K562 (cell line): ENCODE data around the gene SDS. TPM values are rescaled to one million over a fixed set of nuclear protein-coding genes. Genes with fewer than 3 reads are reported as not detected.

Experiments used
- ATAC-seq: fragments of 200-7000 bp; cut with Tn5 transposase; 3 replicates; pipeline ENCODE4 v1.9.1; 2020; ENCODE audit warnings: moderate library complexity
- BruUV-seq: library from RNA; stranded (reverse); fragments of 400-500 nt; replicated peaks from 2 replicates; lab custom pipeline; 2021; lab: Mats Ljungman, UMichigan
- CTCF ChIA-PET: fragments of 300-600 bp; formaldehyde crosslinking; extraction: SDS; loops from one replicate; lab custom pipeline; 2021; ENCODE audit warnings: low intra/inter-chr PET ratio; lab: Yijun Ruan, JAX
- POLR2A ChIA-PET: fragments of 300-600, 350-650 bp; sonication (Branson Sonifier 250); formaldehyde crosslinking; extraction: SDS; loops from one replicate; lab custom pipeline; 2021; ENCODE audit warnings: antibody characterized with exemption, inconsistent platforms; lab: Yijun Ruan, JAX
- DNase-seq, 4 experiments: peaks; one replicate each; pipeline versions ENCODE4 v3.0.0 to v3.0.0-alpha.2; 2011 to 2018; ENCODE audit warnings: low spot score in 3 of 4, mixed read lengths in 3 of 4; ENCODE audit errors: extremely low read depth in 1 of 4
- FAIRE-seq: peaks from 2 replicates; lab custom pipeline; 2011; peaks lifted over from hg19 to GRCh38; lab: Jason Lieb, UNC
- H2AFZ ChIP-seq: 2 replicates; pipeline ENCODE4 v1.6.0; 2011; ENCODE audit warnings: low read depth, low read length, control low read depth, inconsistent platforms
- H3K27ac ChIP-seq: fragments of 200-600 bp; 3 replicates; pipeline ENCODE4 v1.8.0; 2011; ENCODE audit warnings: low read depth, mild to moderate bottlenecking, control low read depth, inconsistent platforms, low read length, moderate library complexity, mixed read lengths; ENCODE audit errors: extremely low read depth
- H3K27me3 ChIP-seq, 2 experiments: fragments of 300-600 bp in 1 of 2; 2 replicates in 1 of 2; 3 replicates in 1 of 2; pipeline versions ENCODE4 v1.6.0 to v1.8.0; 2011; ENCODE audit warnings: inconsistent platforms in 2 of 2, low read length in 2 of 2, mild to moderate bottlenecking in 1 of 2, mixed read lengths in 1 of 2, moderate library complexity in 1 of 2; ENCODE audit not compliant: control insufficient read depth in 2 of 2, insufficient read depth in 2 of 2
- H3K36me3 ChIP-seq: fragments of 300-600 bp; 3 replicates; pipeline ENCODE4 v1.8.0; 2011; ENCODE audit warnings: mild to moderate bottlenecking, low read length, inconsistent platforms; ENCODE audit not compliant: control insufficient read depth, insufficient read depth
- H3K4me1 ChIP-seq, 2 experiments: fragments of 200-600 bp in 1 of 2; replicated peaks in 1 of 2; 2 replicates in 1 of 2; 3 replicates in 1 of 2; pipeline versions ENCODE4 v1.5.1 to v1.8.0; 2011; ENCODE audit warnings: inconsistent platforms in 2 of 2, low read length in 2 of 2, mild to moderate bottlenecking in 1 of 2, mixed read lengths in 1 of 2, moderate library complexity in 1 of 2; ENCODE audit not compliant: control insufficient read depth in 2 of 2, insufficient read depth in 2 of 2
- H3K4me2 ChIP-seq: 2 replicates; pipeline ENCODE4 v1.6.1; 2011; ENCODE audit warnings: low read length, control low read depth, inconsistent platforms, mixed read lengths; ENCODE audit not compliant: insufficient read depth
- H3K4me3 ChIP-seq: fragments of 200-600 bp; sonication (generic), shearing (Covaris generic); 2 replicates; pipeline ENCODE4 v1.5.1; 2016; ENCODE audit warnings: control low read depth, inconsistent platforms
- H3K79me2 ChIP-seq: fragments of 200-600 bp; 3 replicates; pipeline ENCODE4 v1.8.0; 2011; ENCODE audit warnings: low read length, inconsistent platforms; ENCODE audit not compliant: control insufficient read depth, insufficient read depth
- H3K9ac ChIP-seq, 2 experiments: 2 replicates each; pipeline versions ENCODE4 v1.6.0 to v1.6.1; 2011; ENCODE audit warnings: low read depth in 2 of 2, low read length in 2 of 2, control low read depth in 1 of 2, inconsistent platforms in 1 of 2, mild to moderate bottlenecking in 1 of 2, mixed read lengths in 1 of 2; ENCODE audit not compliant: insufficient read depth in 1 of 2
- H3K9me1 ChIP-seq: one replicate; pipeline ENCODE4 v1.6.0; 2011; ENCODE audit warnings: inconsistent platforms, mild to moderate bottlenecking, low read length, moderate library complexity; ENCODE audit not compliant: control insufficient read depth, insufficient read depth
- H3K9me3 ChIP-seq: replicated peaks from 2 replicates; pipeline ENCODE4 v1.5.1; 2011; ENCODE audit warnings: low read depth, low read length, inconsistent platforms; ENCODE audit not compliant: control insufficient read depth, insufficient read depth
- H4K20me1 ChIP-seq: replicated peaks from 2 replicates; pipeline ENCODE4 v1.6.1; 2011; ENCODE audit warnings: low read length, inconsistent platforms, mixed read lengths; ENCODE audit not compliant: control insufficient read depth, insufficient read depth
- NFIC ChIP-seq: fragments of 450-650 bp; IDR thresholded peaks from 2 replicates; pipeline ENCODE4 v1.6.1; 2017; ENCODE audit warnings: mild to moderate bottlenecking, inconsistent platforms
- POLR2B ChIP-seq: fragments of 450-650 bp; IDR thresholded peaks from 2 replicates; pipeline ENCODE4 v1.6.1; 2018; ENCODE audit warnings: low read depth; ENCODE audit not compliant: partially characterized antibody
- SRSF3 ChIP-seq: fragments of 200-400 bp; formaldehyde crosslinking; IDR thresholded peaks from 2 replicates; pipeline ENCODE4 v1.6.1; 2016; ENCODE audit warnings: mild to moderate bottlenecking, low read length, moderate library complexity; ENCODE audit not compliant: insufficient read depth
- ZNF121 ChIP-seq: sonication (generic); formaldehyde crosslinking; conservative IDR thresholded peaks from 2 replicates; pipeline ENCODE4 v1.8.0; 2022; ENCODE audit warnings: missing genetic modification reagents
- ZNF75A ChIP-seq: fragments of 450-650 bp; formaldehyde crosslinking; IDR thresholded peaks from 2 replicates; pipeline ENCODE4 v1.4.0; 2020; ENCODE audit warnings: mild to moderate bottlenecking
- WGBS: fragments of 100-300 bp; shearing (Covaris generic); methylation state at CpG from one replicate; pipeline ENCODE4 v1.1.6; 2016; ENCODE audit warnings: low coverage, mixed read lengths; ENCODE audit not compliant: insufficient coverage; ENCODE audit errors: missing lambda C conversion rate; 5-methylcytosine and 5-hydroxymethylcytosine counted together
- in situ Hi-C: fragments of 300-500 bp; cut with MboI; formaldehyde crosslinking; loops from 4 replicates; pipeline ENCODE4 v1.15.0; 2018; ENCODE audit warnings: inconsistent platforms, mixed read lengths
- intact Hi-C: fragments of 100-400 bp; cut with micrococcal nuclease; formaldehyde crosslinking; loops from 2 replicates; pipeline ENCODE4 v1.14.2; 2022
- polyA plus RNA-seq, 8 experiments: library from polyadenylated mRNA; depleted of rRNA in 4 of 8; stranded (reverse) in 5 of 8; unstranded in 3 of 8; fragments of >200 nt; fragmentation: Nextera tagmentation in 2 of 8; fragmentation: Illumina TruSeq in 1 of 8; extraction: Ambion mirVana in 2 of 8; extraction: Trizol in 1 of 8; gene quantifications; 2 replicates each; pipeline versions ENCODE4 v1.2.1 to v1.2.3, GENCODE V29; 2011 to 2014; ENCODE audit warnings: inconsistent platforms in 1 of 8, missing spikeins in 1 of 8
- total RNA-seq, 7 experiments: library from RNA; depleted of rRNA in 6 of 7; stranded (reverse); fragments of >200 nt in 6 of 7; fragmentation: Illumina TruSeq in 2 of 7; extraction: Trizol in 2 of 7; gene quantifications; 2 replicates each; pipeline versions ENCODE4 v1.2.1 to v1.2.3, GENCODE V29; 2011 to 2021; ENCODE audit warnings: low replicate concordance in 1 of 7

SDS gene
- total and polyA plus RNA-seq, 9 of the 15 experiments (the other 6 are each of a cell fraction or from before 2014, with no cell fraction given) = 0.07 to 1.1 (median 0.12) TPM; not detected in 1

DNA sequence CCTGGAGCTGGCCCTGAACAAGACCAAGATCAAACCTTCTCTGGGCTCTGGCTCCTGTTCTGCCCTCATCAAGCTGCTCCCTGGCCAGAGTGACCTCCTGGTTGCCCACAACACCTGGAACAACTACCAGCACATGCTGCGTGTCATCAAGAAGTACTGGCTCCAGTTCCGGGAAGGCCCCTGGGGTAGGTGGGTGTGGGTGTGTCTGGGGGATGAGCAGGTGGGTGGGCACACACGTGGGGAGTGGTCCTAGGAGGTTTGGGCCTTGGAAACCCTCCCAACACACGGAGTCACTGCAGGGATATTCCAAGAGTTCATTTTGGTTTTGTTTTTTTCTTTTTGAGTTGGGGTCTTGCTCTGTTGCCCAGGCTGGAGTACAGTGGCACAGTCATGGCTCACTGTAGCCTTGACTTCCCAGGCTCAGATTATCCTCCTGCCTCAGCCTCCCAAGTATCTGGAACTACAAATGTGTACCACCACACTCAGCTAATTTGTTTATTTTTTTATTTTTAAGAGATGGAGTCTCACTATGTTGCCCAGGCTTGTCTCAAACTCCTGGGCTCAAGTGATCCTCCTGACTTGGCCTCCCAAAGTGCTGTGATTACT lies 28.8 kb downstream of the SDS start:
- Histone ChIP-seq H3K4me3 (no peak overlapping the region), H3K4me1 (peaks cover 5 to 14% of the 10 kb centered on the region in 2 experiments; a peak in 3 of 5 replicates), H3K9me1 (no peaks in the 10 kb centered on the region), H3K4me2 (no peak overlapping the region), H3K27me3 (no peaks in the 10 kb centered on the region), H3K9me3 (no peaks in the 10 kb centered on the region), H3K27ac (no peak overlapping the region), H2AFZ (no peak overlapping the region), H3K79me2 (no peaks in the 10 kb centered on the region), H4K20me1 (0 out of 2 replicates have a peak, but pooled peaks cover 3% of the 10 kb centered on the region), H3K36me3 (peaks cover 61% of the 10 kb centered on the region; the same call in 2 of the 3 replicates), H3K9ac (no peak overlapping the region)
- ChIA-PET POLR2A (interaction anchor here (0.8 kb wide), 1 partner anchor 63 kb away, joined by 3 read pairs; no protein-coding TSS in a partner anchor), CTCF (no interaction called here)
- DNase-seq (no peak), ATAC-seq (no peak), FAIRE-seq (no peak)
- WGBS = 82% methylated on average over 4 of the region's 4 CpGs
- peak; percentile 76 for TF ChIP-seq ZNF121
- no peak for TF ChIP-seq SRSF3
- TF ChIP-seq ZNF75A (CRISPR knock-in tag) = no peak
- intact Hi-C loops (no loop called here), in situ Hi-C loops (no loop called here)
- BruUV-seq = no TSS peak

- H2AFZ ChIP-seq = no peak overlapping the region
- H3K27ac ChIP-seq = no peak overlapping the region
- no peak for TF ChIP-seq POLR2B
- TF ChIP-seq NFIC = peak; percentile 78
- TF ChIP-seq, all 486 proteins: peak for 1
- Histone ChIP-seq H3K9me3 (no peaks in the 10 kb centered on the region), H3K27me3 (no peaks in the 10 kb centered on the region), H3K4me2 (no peak overlapping the region), H3K79me2 (no peaks in the 10 kb centered on the region), H3K4me3 (no peak overlapping the region), H4K20me1 (0 out of 2 replicates have a peak, but pooled peaks cover 3% of the 10 kb centered on the region), H3K36me3 (peaks cover 67% of the 10 kb centered on the region; the same call in 2 of the 3 replicates), H3K4me1 (peaks cover 0 to 7% of the 10 kb centered on the region in 2 experiments; a peak in 1 of 5 replicates), H3K9ac (no peak overlapping the region), H3K9me1 (no peaks in the 10 kb centered on the region)
- DNase-seq (no peak), ATAC-seq (no peak), FAIRE-seq (no peak)
- intact Hi-C loops (no loop called here), in situ Hi-C loops (no loop called here)
- POLR2A ChIA-PET = no interaction called here
- BruUV-seq = no TSS peak
- WGBS = 79% methylated on average over 2 of the region's 3 CpGs
- CTCF ChIA-PET = no interaction called here
These were observed 29.7 kb downstream of the SDS start for GRCh38 chr12:113373969-113374368.
